ENCODE results near the gene GOLGA6L7. TPM values are rescaled to one million over a fixed set of nuclear protein-coding genes. Genes with fewer than 3 reads are reported as not detected.
"Not testable (repeated sequence)": the region's sequence is repeated elsewhere in the genome, so short reads cannot be mapped to it uniquely, and the experiment has no call there.

GOLGA6L7 gene
- total RNA-seq (not detected), polyA plus RNA-seq (not detected)
- long read RNA-seq, donor 1, partial matches to known transcripts: 0 of 1 reads
- long read RNA-seq, donor 1, other reads (novel, unspliced or antisense): 1 of 1 reads
- long read RNA-seq, donor 2: 0 reads
- long read RNA-seq, donor 3: 0 reads

GRCh38 chr15:28848521-28848920 lies at the start of gene GOLGA6L7:
Gene GOLGA6L7, minus strand, starts transcription at chr15:28848644. Its CDS starts 95 bp downstream, at chr15:28848549.
- DNase-seq; H3K36me3 ChIP-seq; H3K9me3 ChIP-seq; intact Hi-C loops (cut with DNase I); H3K27me3 ChIP-seq; H3K4me1 ChIP-seq (ENCODE audit: insufficient read depth); H3K27ac ChIP-seq; H3K4me3 ChIP-seq: not testable (repeated sequence)
- WGBS, 3 donors: 89 to 93% (median 93%) methylated on average over 13 of the region's 13 CpGs

GRCh38 chr15:28897861-28898585 lies 49.6 kb upstream of the GOLGA6L7 start:
- no peaks in the 10 kb centered on the region for H3K36me3 ChIP-seq
- H3K4me3 ChIP-seq: no peak overlapping the region
- intact Hi-C loops (cut with DNase I): no loop called here
- H3K27ac ChIP-seq: no peak overlapping the region
- WGBS, 3 donors: 93 to 97% (median 94%) methylated on average over 13 of the region's 13 CpGs
- H3K27me3 ChIP-seq: no peaks in the 10 kb centered on the region
- no peak for DNase-seq
- H3K4me1 ChIP-seq (ENCODE audit: insufficient read depth): no peaks in the 10 kb centered on the region
- TF ChIP-seq POLR2A (IDR thresholded peaks at IDR 0.05) (no peak), EP300 (IDR thresholded peaks at IDR 0.05) (no peak)
- TF ChIP-seq, protein P1, sequence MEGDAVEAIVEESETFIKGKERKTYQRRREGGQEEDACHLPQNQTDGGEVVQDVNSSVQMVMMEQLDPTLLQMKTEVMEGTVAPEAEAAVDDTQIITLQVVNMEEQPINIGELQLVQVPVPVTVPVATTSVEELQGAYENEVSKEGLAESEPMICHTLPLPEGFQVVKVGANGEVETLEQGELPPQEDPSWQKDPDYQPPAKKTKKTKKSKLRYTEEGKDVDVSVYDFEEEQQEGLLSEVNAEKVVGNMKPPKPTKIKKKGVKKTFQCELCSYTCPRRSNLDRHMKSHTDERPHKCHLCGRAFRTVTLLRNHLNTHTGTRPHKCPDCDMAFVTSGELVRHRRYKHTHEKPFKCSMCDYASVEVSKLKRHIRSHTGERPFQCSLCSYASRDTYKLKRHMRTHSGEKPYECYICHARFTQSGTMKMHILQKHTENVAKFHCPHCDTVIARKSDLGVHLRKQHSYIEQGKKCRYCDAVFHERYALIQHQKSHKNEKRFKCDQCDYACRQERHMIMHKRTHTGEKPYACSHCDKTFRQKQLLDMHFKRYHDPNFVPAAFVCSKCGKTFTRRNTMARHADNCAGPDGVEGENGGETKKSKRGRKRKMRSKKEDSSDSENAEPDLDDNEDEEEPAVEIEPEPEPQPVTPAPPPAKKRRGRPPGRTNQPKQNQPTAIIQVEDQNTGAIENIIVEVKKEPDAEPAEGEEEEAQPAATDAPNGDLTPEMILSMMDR (IDR thresholded peaks at IDR 0.05): no peak
- no peaks in the 10 kb centered on the region for H3K9me3 ChIP-seq

- intact Hi-C loops (cut with DNase I): no loop called here
- Histone ChIP-seq H3K4me3 (no peak overlapping the region), H3K4me1 (ENCODE audit: insufficient read depth) (no peaks in the 10 kb centered on the region), H3K27me3 (no peaks in the 10 kb centered on the region), H3K27ac (no peak overlapping the region), H3K36me3 (no peaks in the 10 kb centered on the region), H3K9me3 (no peaks in the 10 kb centered on the region)
- no peak for DNase-seq
- 67 to 74% (median 74%) methylated on average over 4 of the region's 4 CpGs for WGBS, 3 donors
- no peak for TF ChIP-seq POLR2A (IDR thresholded peaks at IDR 0.05)
- TF ChIP-seq EP300 (IDR thresholded peaks at IDR 0.05): no peak
- TF ChIP-seq, protein P1 (IDR thresholded peaks at IDR 0.05): no peak
Measured at GRCh38 chr15:28896951-28897350, 48.5 kb upstream of the GOLGA6L7 start.

DNA sequence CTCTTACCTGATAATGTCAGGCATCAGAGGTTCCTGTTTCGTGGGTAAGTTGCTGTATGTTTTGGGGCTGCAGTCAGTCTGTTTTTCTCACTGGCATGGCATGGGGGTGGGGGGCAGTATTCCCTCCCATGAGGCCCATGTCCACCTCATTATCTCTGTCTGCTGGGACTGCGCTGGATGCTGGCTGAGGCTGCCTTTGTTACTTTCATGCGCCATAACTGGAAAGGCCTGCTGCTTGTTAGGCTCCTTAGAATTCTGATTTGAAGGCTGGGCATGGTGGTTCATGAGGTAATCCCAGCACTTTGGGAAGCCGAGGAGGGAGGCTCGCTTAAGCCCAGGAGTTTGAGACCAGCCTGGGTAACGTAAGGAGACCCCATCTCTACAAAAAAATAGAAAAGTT lies 47.1 kb upstream of the GOLGA6L7 start:
- TF ChIP-seq EP300 (IDR thresholded peaks at IDR 0.05) (no peak), POLR2A (IDR thresholded peaks at IDR 0.05) (no peak)
- TF ChIP-seq, protein P1 (IDR thresholded peaks at IDR 0.05): no peak
- DNase-seq: peak in 1 of 5 donors; percentile 1
- WGBS, 3 donors: 85 to 97% (median 90%) methylated on average over 6 of the region's 6 CpGs

GRCh38 chr15:28895146-28895545 lies 46.7 kb upstream of the GOLGA6L7 start:
- Histone ChIP-seq H3K4me1 (ENCODE audit: insufficient read depth) (no peaks in the 10 kb centered on the region), H3K9me3 (no peaks in the 10 kb centered on the region), H3K4me3 (no peak overlapping the region), H3K36me3 (no peaks in the 10 kb centered on the region), H3K27me3 (no peaks in the 10 kb centered on the region), H3K27ac (no peak overlapping the region)
- TF ChIP-seq EP300 (IDR thresholded peaks at IDR 0.05): no peak
- no peak for TF ChIP-seq POLR2A (IDR thresholded peaks at IDR 0.05)
- TF ChIP-seq, protein P1 (IDR thresholded peaks at IDR 0.05): no peak
- 84 to 89% (median 84%) methylated on average over 13 of the region's 13 CpGs for WGBS, 3 donors
- DNase-seq: no peak
- intact Hi-C loops (cut with DNase I): loop anchor here in 1 of 4 donors (2.0 kb wide), 1 partner anchor 16 kb away; no protein-coding TSS in a partner anchor

More for the DNA sequence above, 47.1 kb upstream of the GOLGA6L7 start:
- intact Hi-C loops (cut with DNase I): loop anchor here in 1 of 4 donors (2.0 kb wide), 1 partner anchor 15 kb away; no protein-coding TSS in a partner anchor
- Histone ChIP-seq H3K9me3 (no peaks in the 10 kb centered on the region), H3K4me1 (ENCODE audit: insufficient read depth) (no peaks in the 10 kb centered on the region), H3K36me3 (no peaks in the 10 kb centered on the region), H3K27me3 (no peaks in the 10 kb centered on the region), H3K27ac (no peak overlapping the region), H3K4me3 (no peak overlapping the region)

All from ovary (tissue), 10 donors.